OCI-LY7 (cell line): Measurements from ENCODE around the gene TSHZ2. TPM values are rescaled to one million over a fixed set of nuclear protein-coding genes. Genes with fewer than 3 reads are reported as not detected.

ENCODE experiments used
- BruUV-seq: library from RNA; stranded (reverse); fragments of 400-500 nt; replicated peaks from 2 replicates; lab custom pipeline; 2021; lab: Mats Ljungman, UMichigan
- CTCF ChIA-PET: fragments of 300-600 bp; sonication (Branson Sonifier 250); formaldehyde crosslinking; loops from one replicate; lab custom pipeline; 2022; ENCODE audit warnings: antibody characterized with exemption; ENCODE audit not compliant: unreplicated experiment; lab: Charles Lee
- POLR2A ChIA-PET: fragments of 300-600 bp; sonication (Branson Sonifier 250); formaldehyde crosslinking; loops from one replicate; lab custom pipeline; 2022; ENCODE audit warnings: antibody characterized with exemption; lab: Charles Lee
- DNase-seq: peaks from one replicate; pipeline ENCODE4 v3.0.0-alpha.2; 2015; ENCODE audit warnings: low spot score
- H2AFZ ChIP-seq: fragments of 200-600 bp; sonication (generic), shearing (Covaris generic); 2 replicates; pipeline ENCODE4 v1.6.1; 2014; ENCODE audit warnings: mild to moderate bottlenecking, antibody characterized with exemption, low read length, moderate library complexity
- H3K27ac ChIP-seq: fragments of 200-600 bp; sonication (generic); 2 replicates; pipeline ENCODE4 v1.5.1; 2014; ENCODE audit warnings: mixed run types, low read depth, mild to moderate bottlenecking, moderate library complexity, low read length, inconsistent platforms; ENCODE audit not compliant: poor library complexity, severe bottlenecking
- H3K36me3 ChIP-seq: fragments of 200-600 bp; sonication (generic); 2 replicates; pipeline ENCODE4 v1.6.1; 2014; ENCODE audit warnings: mild to moderate bottlenecking, antibody characterized with exemption, low read length, moderate library complexity, mixed read lengths; ENCODE audit not compliant: insufficient read depth
- H3K4me1 ChIP-seq: fragments of 200-600 bp; sonication (generic); 2 replicates; pipeline ENCODE4 v1.5.1; 2014; ENCODE audit warnings: mild to moderate bottlenecking, low read length; ENCODE audit not compliant: insufficient read depth, poor library complexity, severe bottlenecking
- H3K4me2 ChIP-seq: fragments of 200-600 bp; sonication (generic); 2 replicates; pipeline ENCODE4 v1.6.1; 2014; ENCODE audit warnings: mild to moderate bottlenecking, low read length
- H3K4me3 ChIP-seq: fragments of 200-600 bp; sonication (generic); 2 replicates; pipeline ENCODE4 v1.5.1; 2014; ENCODE audit warnings: mild to moderate bottlenecking, low read depth, low read length; ENCODE audit not compliant: poor library complexity, severe bottlenecking
- H3K79me2 ChIP-seq: fragments of 200-600 bp; sonication (generic); 2 replicates; pipeline ENCODE4 v1.6.1; 2016; ENCODE audit warnings: low read depth, mild to moderate bottlenecking, low read length, moderate library complexity, mixed read lengths; ENCODE audit not compliant: insufficient read depth
- H3K9me2 ChIP-seq: fragments of 200-600 bp; sonication (generic); 2 replicates; pipeline ENCODE4 v1.6.1; 2016; ENCODE audit warnings: mild to moderate bottlenecking, low read length, mixed read lengths; ENCODE audit not compliant: insufficient read depth
- H3K9me3 ChIP-seq: fragments of 200-600 bp; sonication (generic); 2 replicates; pipeline ENCODE4 v1.6.1; 2014; ENCODE audit warnings: mild to moderate bottlenecking, mixed run types, low read length, mixed read lengths
- H4K20me1 ChIP-seq: fragments of 200-600 bp; sonication (generic); 2 replicates; pipeline ENCODE4 v1.6.1; 2014; ENCODE audit warnings: mild to moderate bottlenecking, antibody characterized with exemption, low read length, moderate library complexity, mixed read lengths; ENCODE audit not compliant: insufficient read depth
- EZH2phosphoT487 ChIP-seq: fragments of 200-600 bp; sonication (generic); IDR thresholded peaks from 2 replicates; pipeline ENCODE4 v1.6.1; 2018; ENCODE audit warnings: low read depth, borderline replicate concordance, mild to moderate bottlenecking, mixed run types, antibody characterized with exemption, low read length, moderate library complexity, mixed read lengths
- intact Hi-C: fragments of 100-400 bp; cut with micrococcal nuclease; formaldehyde crosslinking; loops from one replicate; pipeline ENCODE4 v1.10.0; 2022; ENCODE audit not compliant: unreplicated experiment
- total RNA-seq, 2 experiments: library from RNA; depleted of rRNA in 1 of 2; stranded (reverse); fragments of >200 nt in 1 of 2; shearing (Covaris generic) in 1 of 2; gene quantifications; 2 replicates each; pipeline ENCODE4 v1.2.3, GENCODE V29; 2014 to 2022
- TF ChIP-seq, protein P1 (sequence below): fragments of 200-600 bp; sonication (generic); conservative IDR thresholded peaks from 2 replicates; pipeline ENCODE4 v1.5.1; 2014; ENCODE audit warnings: mild to moderate bottlenecking, antibody characterized with exemption, low read length, moderate library complexity, mixed read lengths

TSHZ2 gene
- total RNA-seq, 2 experiments from 2014 or later, result not detected

- H4K20me1 ChIP-seq, result no peaks in the 10 kb centered on the region
- CTCF ChIA-PET, result no interaction called here
- no peaks in the 10 kb centered on the region for H3K9me3 ChIP-seq
- no TSS peak for BruUV-seq
- H3K79me2 ChIP-seq, result no peaks in the 10 kb centered on the region
- H3K4me2 ChIP-seq, result no peak overlapping the region
- TF ChIP-seq, protein P1, sequence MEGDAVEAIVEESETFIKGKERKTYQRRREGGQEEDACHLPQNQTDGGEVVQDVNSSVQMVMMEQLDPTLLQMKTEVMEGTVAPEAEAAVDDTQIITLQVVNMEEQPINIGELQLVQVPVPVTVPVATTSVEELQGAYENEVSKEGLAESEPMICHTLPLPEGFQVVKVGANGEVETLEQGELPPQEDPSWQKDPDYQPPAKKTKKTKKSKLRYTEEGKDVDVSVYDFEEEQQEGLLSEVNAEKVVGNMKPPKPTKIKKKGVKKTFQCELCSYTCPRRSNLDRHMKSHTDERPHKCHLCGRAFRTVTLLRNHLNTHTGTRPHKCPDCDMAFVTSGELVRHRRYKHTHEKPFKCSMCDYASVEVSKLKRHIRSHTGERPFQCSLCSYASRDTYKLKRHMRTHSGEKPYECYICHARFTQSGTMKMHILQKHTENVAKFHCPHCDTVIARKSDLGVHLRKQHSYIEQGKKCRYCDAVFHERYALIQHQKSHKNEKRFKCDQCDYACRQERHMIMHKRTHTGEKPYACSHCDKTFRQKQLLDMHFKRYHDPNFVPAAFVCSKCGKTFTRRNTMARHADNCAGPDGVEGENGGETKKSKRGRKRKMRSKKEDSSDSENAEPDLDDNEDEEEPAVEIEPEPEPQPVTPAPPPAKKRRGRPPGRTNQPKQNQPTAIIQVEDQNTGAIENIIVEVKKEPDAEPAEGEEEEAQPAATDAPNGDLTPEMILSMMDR, result no peak
- TF ChIP-seq EZH2phosphoT487, result no peak
- POLR2A ChIA-PET, result no interaction called here
- intact Hi-C loops, result no loop called here
- H3K9me2 ChIP-seq, result no peaks in the 10 kb centered on the region
- H3K36me3 ChIP-seq, result no peaks in the 10 kb centered on the region
- H3K4me1 ChIP-seq, result no peaks in the 10 kb centered on the region
- no peak for DNase-seq
- no peak overlapping the region for H3K4me3 ChIP-seq
- no peak overlapping the region for H3K27ac ChIP-seq
- no peak overlapping the region for H2AFZ ChIP-seq
These were observed 335.9 kb downstream of the TSHZ2 start for GRCh38 chr20:53307964-53308597.

DNA sequence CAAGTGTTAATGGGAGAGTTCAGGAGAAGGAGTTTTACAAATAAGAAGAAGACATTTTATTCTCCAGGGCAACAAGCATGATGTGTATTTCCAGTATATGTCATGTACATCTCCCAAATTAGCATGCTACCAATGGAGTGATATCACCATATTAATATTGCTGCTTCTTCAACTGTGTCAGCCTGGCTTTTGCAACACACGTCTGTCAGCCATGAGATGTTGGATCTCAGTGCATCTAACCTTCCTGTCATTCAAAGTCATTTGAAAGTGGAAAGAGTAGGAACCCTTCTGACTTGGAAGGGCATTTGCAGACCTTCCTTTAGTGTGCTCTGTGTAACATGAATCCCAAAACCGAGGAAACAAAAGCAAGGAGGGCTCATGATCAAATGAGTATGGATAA, 337.4 kb downstream of the TSHZ2 start:
- no TSS peak for BruUV-seq
- Histone ChIP-seq H3K36me3 (no peaks in the 10 kb centered on the region), H3K9me2 (no peaks in the 10 kb centered on the region), H3K4me2 (no peak overlapping the region), H4K20me1 (no peaks in the 10 kb centered on the region), H2AFZ (no peak overlapping the region), H3K79me2 (no peaks in the 10 kb centered on the region), H3K4me1 (no peaks in the 10 kb centered on the region), H3K4me3 (no peak overlapping the region), H3K27ac (no peak overlapping the region), H3K9me3 (no peaks in the 10 kb centered on the region)
- no peak for DNase-seq
- CTCF ChIA-PET, result no interaction called here
- TF ChIP-seq, protein P1, result no peak
- no peak for TF ChIP-seq EZH2phosphoT487
- POLR2A ChIA-PET, result no interaction called here
- intact Hi-C loops, result no loop called here

GRCh38 chr20:53312957-53313356, 340.8 kb downstream of the TSHZ2 start:
- Histone ChIP-seq H3K4me3 (no peak overlapping the region), H3K4me2 (no peak overlapping the region), H3K9me2 (no peaks in the 10 kb centered on the region), H3K36me3 (no peaks in the 10 kb centered on the region), H3K27ac (no peak overlapping the region), H3K9me3 (no peaks in the 10 kb centered on the region), H3K79me2 (no peaks in the 10 kb centered on the region), H2AFZ (no peak overlapping the region), H4K20me1 (no peaks in the 10 kb centered on the region), H3K4me1 (no peaks in the 10 kb centered on the region)
- no peak for DNase-seq
- CTCF ChIA-PET, result no interaction called here
- intact Hi-C loops, result no loop called here
- TF ChIP-seq EZH2phosphoT487, result no peak
- TF ChIP-seq, protein P1, result no peak
- POLR2A ChIA-PET, result interaction anchor here (1.5 kb wide), 1 partner anchor 596 kb away, joined by 3 read pairs; no protein-coding TSS in a partner anchor
- BruUV-seq, result no TSS peak
